NCI-H2227 (cell line): Measurements from ENCODE around the gene MB21D2.
"Not testable (repeated sequence)": the region's sequence is repeated elsewhere in the genome, so short reads cannot be mapped to it uniquely, and the experiment has no call there.

Source experiments
- DNase-seq: peaks from one replicate; lab custom pipeline; 2025; ENCODE audit not compliant: unreplicated experiment; lab: John Stamatoyannopoulos, UW

Gene MB21D2

GRCh38 chr3:192862408-192863090 is 55.1 kb downstream of the MB21D2 start:
- DNase-seq: no peak

- DNase-seq: no peak
Measured at GRCh38 chr3:192861972-192862371, 55.7 kb downstream of the MB21D2 start.

DNA sequence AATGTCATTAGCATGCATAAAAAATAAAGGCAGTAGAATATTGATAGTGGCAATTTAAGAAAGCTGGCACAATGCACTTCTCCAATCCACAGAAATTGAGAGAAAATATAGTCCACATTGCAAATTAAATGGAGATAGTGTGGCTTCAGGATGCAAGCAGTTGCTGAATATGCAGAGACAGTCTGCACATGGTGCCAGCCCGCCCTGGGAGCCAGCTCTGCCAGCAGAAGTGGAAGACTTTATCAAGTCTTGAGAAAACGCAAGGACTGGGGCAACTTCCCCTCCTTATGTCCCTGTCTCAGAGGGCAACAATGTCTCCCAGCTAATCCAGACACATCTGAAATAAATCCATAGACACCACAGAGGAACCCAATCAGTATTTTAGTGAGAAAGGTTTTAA is 57.2 kb downstream of the MB21D2 start:
- no peak for DNase-seq

- no peak for DNase-seq
Measured at GRCh38 chr3:192858849-192859585, 58.6 kb downstream of the MB21D2 start.

DNA sequence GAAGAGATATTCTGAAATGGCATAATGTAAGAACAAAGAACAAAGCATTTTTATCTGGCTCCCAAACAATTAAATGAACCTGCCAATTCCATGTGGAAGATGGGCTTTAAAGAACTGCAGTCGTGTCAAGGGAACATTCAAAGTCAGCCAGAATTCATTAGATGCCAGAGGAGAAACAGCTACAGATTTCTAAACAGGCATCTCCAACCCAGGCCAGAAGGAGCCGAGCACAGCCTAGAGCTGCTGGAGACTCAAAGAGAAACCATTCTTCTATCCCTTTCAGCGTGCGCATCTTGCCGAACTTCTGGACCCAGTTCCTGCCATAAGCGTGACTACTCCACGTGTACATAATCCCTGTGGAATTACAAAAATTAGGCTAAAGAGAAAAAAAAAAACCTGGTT is 60.4 kb downstream of the MB21D2 start:
- no peak for DNase-seq

DNA sequence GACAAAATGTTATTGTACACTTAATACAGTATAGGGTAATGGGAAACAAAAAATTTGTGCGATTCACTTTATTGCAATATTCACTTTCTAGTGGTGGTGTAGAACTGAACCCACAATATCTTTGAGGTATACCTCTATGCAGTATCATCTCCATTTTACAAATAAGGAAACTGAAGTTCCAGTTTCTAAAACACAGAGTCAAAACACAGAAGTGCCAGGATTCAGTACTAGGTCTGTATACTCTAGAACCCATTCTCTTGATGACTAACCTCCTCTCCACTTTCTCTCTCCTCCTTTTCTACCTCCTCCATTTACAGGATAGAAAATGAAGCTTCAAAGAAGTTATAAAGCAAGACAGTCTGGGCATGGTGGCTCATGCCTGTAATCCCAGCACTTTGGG is 62.2 kb downstream of the MB21D2 start:
- DNase-seq: no peak

- no peak for DNase-seq
Measured at GRCh38 chr3:192851821-192852372, 65.8 kb downstream of the MB21D2 start.

- DNase-seq: no peak
Measured at GRCh38 chr3:192850451-192850981, 67.1 kb downstream of the MB21D2 start.

DNA sequence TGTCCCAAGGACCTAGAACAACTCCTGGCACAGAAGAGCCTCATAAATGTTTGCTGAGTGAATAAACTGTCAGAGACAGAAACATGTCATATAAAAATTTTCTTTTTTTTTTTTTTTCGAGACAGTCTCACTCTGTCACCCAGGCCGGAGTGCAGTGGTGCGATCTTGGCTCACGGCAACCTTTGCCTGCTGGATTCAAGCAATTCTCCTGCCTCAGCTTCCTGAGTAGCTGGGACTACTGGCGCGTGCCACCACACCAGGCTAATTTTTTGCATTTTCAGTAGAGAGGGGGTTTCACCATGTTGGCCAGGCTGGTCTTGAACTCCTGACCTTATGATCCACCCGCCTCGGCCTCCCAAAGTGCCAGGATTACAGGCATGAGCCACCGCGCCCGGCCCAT is 67.8 kb downstream of the MB21D2 start:
- not testable (repeated sequence) for DNase-seq

DNA sequence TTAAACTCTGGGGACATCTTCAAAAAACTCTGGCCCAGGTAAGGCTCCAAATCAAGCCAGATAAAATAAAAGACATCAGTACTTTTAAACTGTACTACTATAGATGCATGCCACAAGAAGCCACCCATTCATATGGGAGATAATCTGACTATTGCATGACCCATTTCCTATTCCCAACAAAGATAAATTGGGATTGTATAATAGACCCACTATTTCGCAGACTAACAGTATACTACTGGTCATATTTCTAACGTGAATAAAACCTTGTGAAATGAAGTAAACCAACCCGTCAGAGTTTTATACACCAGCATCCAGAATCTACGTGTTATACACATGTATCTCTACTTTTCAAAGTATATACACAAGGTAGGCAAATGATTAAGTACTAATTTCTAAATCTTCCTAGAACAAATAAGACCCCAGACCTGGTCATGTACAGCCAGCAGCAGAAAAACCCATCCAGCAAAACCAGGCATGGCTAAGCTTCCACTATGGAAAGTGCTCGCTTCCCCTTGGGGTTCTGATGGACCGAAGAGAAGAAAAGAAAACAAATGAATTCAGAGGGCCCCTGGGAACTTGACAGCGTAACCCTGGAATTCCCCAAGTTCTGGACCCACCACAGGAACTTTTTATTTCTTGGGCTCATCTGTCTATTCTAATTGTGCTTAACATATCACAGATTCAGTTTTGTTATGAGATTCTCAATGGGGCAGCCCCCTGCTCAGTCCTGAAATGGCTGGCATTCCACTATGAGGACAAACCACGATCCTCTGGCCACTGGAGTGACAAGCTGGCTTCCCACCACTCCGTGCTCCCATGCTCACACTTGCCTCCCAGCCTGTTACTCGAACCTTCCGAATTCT is 69.1 kb downstream of the MB21D2 start:
- DNase-seq: no peak

DNA sequence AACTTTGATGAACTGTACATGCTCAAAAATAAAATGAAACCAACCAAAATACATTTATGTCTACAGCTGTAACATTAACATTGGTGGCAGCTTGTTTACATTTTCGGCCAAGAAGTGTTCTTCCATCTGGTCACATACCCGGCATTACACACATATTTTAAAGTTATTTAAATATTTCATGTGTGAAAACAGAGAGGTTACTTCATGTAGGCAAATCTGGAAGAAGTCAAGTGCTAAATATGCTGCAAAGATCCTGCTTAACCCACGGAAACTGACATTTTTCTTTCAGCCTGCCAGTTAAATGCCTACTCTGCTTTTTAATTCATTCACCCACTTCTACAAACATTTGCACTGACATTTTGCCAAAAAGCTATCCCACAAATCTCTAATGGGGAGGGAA is 69.7 kb downstream of the MB21D2 start:
- no peak for DNase-seq

GRCh38 chr3:192845526-192845855 is 72.2 kb downstream of the MB21D2 start:
- no peak for DNase-seq

GRCh38 chr3:192844836-192845525 is 72.7 kb downstream of the MB21D2 start:
- DNase-seq: no peak

- no peak for DNase-seq
Measured at GRCh38 chr3:192844486-192844765, 73.2 kb downstream of the MB21D2 start.

- DNase-seq: no peak
Measured at GRCh38 chr3:192843723-192844485, 73.8 kb downstream of the MB21D2 start.

DNA sequence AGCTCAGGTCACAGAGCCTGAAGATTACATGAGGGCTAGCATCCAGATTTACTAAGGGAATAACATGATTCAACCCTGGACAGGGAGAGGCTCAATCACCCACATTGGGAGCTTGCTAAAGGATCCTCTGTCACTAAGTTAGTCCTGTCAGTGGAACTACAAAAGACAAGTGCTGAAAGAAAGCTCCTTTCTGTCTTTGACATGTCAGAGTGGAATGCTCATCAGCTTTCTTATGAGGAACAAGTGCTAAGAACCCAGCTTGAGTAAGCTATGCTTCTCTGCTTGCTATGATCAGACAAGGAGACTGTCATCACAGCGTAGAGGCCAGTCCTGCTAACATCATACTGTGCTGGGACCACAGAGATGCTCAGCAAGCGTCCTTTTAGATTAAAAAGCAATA is 74.5 kb downstream of the MB21D2 start:
- DNase-seq: no peak

- DNase-seq: no peak
Measured at GRCh38 chr3:192842711-192843110, 74.9 kb downstream of the MB21D2 start.

- no peak for DNase-seq
Measured at GRCh38 chr3:192842138-192842537, 75.5 kb downstream of the MB21D2 start.

- no peak for DNase-seq
Measured at GRCh38 chr3:192841428-192841827, 76.2 kb downstream of the MB21D2 start.

DNA sequence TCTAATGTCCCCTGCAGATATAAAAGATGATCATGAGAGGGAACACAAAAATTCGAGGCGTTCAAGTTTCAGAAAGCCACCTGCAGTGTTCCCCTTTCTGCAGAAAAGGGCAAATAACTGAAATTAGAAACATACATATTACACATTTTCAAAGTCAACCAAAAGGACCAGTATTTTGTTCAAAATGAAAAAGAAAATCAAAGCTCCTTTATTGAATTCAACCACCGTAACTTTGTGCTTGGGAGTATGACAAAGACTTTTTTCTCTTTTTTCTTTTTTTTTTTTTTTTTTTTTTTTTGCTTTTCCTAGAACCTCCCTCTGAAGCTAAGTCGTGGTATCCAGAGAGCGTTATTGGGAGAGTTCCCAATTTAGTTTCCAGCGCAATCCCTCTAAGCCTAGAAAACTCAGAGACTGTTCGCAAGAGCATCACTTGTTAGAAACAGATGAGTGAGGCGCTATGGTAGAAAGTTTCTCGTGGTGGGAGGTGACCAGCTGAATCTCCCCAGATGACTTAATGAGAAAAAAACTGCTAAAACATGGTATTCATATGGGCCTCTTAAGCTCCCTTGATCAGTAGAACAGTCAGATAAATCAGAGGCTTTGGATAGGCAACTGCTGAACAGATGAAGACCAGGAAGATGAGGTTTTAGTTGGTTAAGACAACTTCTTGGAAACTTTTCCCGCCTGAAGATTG is 77.4 kb downstream of the MB21D2 start:
- no peak for DNase-seq
